Islet precursor cell (in vitro differentiated cells): ENCODE measurements around the gene RPS6KA1.
"Not testable (repeated sequence)": the region's sequence is repeated elsewhere in the genome, so short reads cannot be mapped to it uniquely, and the experiment has no call there.

Experiments used
- DNase-seq: peaks from one replicate; pipeline ENCODE4 v3.0.0-alpha.2; 2018

The RPS6KA1 gene

DNA sequence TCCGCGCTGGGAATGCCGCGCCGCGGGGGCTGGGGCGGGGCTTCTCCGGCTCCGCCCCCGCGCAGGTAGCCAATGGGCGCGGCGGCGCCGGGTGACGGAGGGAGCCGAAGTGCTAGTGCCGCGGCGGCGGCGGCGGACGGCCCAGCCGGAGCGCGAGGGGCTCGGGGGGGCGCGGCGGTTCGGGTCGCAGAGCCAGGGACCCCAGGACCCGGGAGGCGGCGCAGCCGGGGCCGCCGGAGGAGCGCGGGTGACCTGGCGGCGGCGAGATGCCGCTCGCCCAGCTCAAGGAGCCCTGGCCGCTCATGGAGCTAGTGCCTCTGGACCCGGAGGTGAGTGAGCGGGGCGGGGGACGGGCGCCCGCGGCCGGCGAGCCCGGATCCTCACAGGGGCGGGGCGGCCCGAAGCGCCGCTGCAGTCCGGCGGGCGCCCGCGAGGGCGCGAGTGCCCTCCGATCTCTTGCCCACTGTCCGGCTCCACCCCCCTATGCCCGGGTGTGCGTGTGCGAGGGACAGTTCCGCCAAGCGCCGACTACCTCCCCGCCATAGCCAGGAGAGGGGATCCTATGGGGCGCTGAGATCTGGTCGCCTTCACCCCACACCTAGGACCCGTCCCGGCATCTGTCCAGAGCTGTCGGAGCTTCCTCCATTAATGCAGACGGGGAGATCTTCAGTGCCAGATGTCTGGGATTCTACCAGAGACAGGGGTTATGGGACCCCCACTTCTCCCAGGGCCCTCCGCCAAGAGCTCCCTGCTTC is at the start of gene RPS6KA1:
TSS of gene RPS6KA1 (plus strand) at position 107 of the 755 bp plus-strand sequence. CDS start at position 267, 160 bp downstream.
- DNase-seq, result peak; percentile 85

DNA sequence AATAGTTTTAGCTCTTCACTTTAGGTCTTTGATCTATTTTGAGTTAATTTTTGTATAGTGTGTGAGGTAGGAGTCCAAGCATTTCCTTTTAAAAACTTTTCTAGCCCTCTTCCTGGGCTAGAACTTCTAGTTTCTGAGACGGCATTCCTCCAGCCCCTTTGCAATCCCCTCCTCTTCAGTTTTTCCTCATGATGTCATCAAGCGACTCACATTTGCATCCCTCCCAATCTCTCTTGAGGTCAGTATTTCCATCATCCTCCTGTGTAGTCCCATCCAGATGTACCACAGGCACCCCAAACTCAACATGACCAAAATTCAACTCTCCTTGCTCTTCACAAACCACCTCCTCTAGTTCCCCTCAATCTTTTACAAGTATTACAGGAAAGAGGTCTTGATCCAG is 46.6 kb upstream of the RPS6KA1 start:
- peak; percentile 62 for DNase-seq

DNA sequence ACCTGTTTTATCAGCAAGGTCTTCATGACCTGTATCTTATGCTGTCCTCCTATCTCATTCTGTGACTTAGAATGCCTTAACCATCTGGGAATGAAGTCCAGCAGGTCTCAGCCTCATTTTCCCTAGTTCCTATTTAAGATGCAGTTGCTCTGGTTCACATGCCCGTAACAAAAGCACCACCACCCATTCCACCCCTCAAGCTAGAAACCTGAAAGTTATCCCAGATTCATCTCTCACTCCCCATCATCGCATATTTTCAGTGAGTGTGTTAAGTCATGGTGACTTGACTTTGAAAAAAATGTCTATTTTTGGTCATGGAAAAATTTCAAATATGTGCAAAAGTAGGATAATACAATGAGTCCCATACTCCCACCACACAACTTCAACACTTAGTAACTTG is 45.6 kb upstream of the RPS6KA1 start:
- no peak for DNase-seq

DNA sequence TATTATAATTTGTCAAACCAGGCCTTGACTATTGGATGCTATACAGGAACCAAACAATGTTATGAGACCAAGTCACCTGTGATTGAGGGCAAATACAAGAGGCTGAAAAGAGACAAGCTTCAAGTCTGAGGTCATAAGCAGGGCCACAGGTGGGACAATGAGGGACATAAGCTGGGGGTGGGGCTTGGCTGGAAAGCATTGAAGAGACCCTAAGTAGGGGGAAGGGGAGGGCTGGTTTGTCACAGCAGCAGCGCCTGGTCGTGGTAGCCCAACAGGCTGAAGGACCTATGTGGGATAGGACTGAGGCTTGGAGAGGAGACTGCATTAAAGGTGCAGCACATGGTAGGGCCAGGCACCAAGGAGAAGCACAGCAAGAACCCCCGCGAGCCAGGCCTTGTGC is 39.4 kb upstream of the RPS6KA1 start:
- no peak for DNase-seq

DNA sequence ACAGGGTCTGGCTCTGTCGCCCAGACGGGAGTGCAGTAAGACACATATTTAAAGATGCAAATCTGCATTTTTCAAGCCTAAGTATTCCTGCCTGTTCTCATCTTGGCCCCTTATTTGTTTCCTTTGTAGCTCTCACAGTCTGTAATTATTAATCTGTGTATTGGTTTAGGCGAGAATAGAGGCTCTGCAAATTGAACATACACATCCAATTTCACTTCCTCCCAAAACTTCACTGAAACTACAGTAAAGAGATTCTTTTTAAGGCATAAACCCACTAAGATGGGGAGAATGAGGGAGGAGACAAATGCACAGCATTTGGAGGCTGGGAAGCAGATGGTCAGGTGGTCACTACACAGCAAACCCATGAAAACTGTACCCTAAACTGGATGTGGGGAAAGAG is 36.3 kb upstream of the RPS6KA1 start:
- DNase-seq, result no peak

DNA sequence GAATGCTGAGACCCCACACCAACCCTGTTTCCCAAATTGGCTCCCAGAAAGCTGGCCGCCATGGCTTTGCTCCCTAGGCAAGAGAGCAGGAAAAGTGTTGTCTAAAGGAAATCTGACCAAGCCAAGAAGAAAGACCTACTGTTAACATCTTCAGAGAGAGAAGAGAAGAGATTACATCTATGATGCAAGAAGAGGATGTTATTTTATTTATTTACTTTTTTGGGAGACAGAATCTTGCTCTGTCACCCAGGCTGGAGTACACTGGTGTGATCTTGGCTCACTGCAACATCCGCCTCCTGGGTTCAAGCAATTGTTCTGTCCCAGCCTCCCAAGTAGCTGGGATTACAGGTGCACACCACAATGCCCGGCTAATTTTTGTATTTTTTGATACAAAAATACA is 35.6 kb upstream of the RPS6KA1 start:
- no peak for DNase-seq

DNA sequence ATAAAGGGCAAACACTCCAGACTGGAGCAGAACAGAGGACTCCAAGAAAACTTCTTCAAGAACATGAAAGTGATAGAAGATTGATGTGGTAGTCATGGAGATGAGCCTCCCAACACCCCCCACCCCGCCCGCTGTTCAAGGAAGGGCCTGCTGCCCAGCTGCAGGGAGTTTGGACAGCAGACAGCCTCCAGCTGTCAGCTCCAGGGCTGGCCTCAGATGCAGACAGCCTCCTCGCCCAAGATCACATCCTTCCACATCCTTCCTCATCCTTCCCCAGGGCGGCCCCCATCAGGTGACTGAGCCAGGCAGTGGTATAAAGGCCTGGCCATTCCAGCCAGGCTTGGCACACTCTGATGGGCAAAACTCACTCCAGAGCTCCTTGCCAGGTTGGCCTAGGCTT is 32.7 kb upstream of the RPS6KA1 start:
- no peak for DNase-seq

DNA sequence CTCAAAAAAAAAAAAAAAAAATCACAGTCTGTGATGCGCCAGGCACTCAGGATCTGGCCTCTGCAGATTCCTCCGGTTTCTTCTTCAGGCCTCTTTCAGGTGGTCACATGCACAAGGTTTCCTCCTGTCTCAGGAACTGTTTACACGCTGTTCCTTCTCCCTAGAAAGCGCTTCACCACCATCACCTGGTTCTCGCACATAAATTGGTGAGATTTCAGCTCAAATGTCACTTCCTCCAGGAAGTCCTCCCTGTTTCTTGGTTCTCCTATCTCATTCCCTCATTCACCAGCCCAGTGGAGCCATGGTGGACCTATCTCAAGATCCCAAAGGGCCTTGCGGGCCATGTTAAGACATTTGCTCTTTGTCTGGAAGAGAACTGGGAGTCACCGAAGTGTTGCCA is 30.7 kb upstream of the RPS6KA1 start:
- DNase-seq, result no peak

DNA sequence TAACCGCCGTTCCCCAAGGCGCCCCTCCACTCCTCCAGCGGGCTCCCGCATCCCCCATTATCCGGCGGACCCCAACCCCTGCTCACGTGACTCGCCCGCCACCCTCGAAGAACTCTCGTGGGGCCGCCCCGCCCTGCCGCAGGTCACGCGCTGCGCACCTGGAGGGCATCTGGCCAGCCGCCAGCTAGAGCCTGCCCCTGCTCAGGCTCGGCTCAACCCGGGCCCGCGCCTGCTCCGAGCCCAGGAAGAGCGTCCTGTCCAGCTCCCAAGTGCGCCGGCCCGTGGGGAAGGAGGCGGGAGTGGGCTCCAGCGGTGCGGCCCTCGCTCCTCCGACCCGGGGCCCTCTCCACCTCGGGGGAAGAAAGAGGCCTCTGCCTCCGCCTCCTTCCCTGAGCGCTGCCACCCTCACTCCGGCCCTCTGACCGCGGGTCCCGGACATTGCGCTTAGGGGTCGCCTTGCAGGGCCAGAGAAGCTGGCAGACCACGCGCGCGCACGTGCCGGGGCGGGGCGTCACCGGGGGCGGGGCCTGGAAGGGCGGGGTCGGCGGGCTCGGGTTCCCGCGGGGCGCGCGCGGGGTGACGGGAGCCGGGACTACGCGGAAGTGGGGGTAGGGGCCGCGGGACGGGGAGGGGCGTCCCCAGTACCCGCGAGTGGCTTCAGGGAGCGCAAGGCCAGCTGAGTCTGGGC is 28.9 kb upstream of the RPS6KA1 start:
- DNase-seq, result peak; percentile 90

DNA sequence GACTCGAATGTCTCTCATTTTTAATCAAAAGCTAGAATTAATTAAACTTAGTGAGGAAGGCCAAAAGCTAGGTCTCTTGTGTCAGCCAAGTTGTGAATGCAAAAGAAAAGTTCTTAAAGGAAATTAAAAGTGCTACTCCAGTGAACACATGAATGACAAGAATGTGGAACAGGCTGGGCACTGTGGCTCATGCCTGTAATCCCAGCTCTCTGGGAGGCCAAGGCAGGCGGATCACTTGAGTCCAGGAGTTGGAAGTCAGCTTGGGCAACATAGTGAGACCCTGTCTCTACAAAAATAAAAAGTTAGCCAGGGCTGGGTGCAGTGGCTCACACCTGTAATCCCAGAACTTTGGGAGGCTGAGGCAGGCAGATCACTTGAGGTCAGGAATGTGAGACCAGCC is 18.9 kb upstream of the RPS6KA1 start:
- DNase-seq, result peak; percentile 63

DNA sequence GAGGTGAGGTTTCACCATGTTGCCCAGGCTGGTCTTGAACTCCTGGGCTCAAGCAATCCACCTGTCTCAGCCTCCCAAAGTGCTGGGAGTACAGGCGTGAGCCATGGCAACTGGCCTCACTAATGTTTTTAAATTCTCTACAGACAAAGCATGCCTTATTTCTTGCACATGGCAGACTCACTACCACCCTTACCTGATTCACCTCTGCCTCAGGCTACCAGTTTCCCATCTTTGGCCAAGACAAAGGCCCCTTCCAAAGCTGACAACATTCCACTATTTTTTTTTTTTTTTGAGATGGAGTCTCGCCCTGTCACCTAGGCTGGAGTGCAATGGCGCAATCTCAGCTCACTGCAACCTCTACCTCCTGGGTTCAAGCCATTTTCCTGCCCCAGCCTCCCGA is 13.7 kb upstream of the RPS6KA1 start:
- not testable (repeated sequence) for DNase-seq

DNA sequence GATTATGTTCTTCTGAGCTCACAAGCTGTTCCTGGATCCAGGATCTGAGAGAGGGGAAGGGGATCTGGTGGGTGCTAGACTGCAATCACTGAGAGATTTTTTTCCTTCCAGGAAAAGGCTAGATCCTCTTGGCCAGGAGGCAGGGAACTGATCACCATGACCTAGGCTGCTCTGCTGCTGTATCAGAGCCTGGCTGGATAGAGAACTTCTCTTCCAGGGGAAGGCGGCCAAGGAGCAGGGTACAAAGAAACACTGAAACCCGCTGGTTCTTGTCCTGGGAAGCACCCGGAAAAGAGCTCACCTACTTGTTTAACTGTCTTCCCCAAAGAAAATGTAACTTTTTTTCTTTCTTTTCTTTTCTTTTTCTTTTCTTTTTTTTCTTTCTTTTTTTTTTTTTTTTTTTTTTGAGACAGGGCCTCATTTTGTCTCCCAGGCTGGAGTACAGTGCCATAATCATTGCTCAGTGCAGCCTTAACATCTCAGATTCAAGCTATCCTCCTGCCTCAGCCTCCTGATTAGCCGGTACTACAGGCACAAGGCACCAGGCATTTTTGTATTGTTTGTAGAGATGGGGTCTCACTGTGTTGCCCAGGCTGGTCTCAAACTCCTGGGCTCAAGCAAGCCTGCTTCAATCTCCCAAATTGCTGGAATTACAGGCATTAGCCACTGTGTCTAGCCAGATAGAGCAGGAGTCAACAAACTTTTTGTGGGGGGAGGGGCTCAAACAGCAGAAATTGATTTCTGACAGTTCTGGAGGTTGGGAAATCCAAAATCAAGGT is 12.4 kb upstream of the RPS6KA1 start:
- no peak for DNase-seq

DNA sequence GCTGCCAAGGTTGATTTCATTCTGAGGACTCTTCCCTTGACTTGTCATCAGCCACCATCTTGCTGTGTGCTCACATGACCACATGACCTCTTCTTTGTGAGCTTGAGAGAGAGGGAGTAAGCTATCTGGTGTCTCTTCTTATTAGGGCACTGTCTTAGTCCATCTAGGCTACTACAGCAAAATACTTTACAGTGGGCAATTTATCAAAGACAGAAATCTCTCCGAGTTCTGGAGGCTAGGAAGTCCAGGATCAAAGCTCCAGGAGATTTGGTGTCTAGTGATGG is 11.9 kb upstream of the RPS6KA1 start:
- no peak for DNase-seq

DNA sequence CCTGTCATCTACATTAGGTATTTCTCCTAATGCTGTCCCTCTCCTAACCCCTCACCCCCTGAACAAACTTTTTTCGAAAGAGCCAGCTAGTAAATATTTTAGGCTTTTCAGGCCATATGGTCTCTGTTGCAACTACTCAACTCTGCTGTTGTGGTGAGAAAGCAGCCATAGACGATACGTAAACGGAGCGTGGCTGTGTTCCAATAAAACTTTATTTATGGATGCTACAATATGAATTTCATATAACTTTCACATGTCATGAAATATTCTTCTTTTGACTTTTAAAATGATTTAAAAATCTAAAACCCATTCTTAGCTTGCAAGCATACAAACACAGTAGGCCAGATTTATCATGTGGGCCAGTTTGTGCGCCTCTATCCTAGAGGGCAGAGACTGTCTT is 11.2 kb upstream of the RPS6KA1 start:
- no peak for DNase-seq

DNA sequence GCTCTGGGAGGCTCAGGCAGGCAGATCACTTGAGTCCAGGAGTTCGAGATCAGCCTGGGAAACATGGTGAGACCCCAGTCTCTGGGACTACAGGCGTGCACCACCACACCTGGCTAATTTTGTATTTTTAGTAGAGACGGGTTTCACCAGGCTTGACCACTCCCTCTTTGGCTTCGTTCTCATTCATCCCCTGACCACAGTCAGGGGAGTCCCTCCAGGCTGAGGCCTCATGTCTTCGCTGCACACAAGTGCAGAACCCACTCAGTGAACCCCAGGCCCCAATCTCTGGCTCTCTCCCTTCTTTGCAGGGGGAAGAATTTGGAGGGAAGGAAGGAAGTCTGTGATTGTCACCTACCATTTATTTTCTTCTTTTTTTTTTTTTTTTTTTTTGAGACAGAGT is 9.2 kb upstream of the RPS6KA1 start:
- no peak for DNase-seq

DNA sequence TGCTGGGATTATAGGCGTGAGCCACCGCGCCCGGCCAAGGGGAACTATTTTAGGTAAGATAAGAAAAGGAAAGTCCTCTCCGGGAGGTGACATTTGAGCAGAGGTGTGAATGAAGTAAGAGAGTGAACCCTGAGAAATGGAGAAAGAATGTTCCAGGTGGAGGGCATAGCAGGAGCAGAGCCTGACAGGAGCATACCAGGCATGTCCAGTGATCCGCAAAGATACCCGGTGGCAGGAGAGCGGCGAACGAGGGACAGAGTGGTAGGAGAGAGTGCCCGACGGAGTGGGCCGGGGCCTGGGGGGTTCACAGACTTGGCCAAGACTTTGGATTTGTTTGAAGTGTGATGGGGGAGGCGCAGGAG is 7.9 kb upstream of the RPS6KA1 start:
- DNase-seq, result no peak

DNA sequence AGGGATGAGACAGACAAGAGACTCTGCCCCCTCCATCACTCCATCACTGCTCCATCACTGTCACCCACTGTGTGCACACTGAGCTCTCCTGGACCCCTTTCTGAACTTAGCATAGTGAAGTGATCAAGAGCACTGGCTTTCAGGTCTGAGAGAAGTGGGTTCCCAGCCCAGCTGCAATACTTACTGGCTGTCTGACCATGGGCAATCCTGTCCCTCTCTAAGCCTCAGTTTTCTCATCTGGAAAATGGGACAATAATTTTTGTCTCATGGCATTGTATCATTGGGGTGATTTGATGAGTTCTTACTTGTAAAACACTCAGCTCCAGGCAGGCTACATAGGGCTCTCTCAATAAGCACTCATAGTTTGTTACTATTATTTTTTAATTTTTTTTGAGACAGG is 7.5 kb upstream of the RPS6KA1 start:
- no peak for DNase-seq

DNA sequence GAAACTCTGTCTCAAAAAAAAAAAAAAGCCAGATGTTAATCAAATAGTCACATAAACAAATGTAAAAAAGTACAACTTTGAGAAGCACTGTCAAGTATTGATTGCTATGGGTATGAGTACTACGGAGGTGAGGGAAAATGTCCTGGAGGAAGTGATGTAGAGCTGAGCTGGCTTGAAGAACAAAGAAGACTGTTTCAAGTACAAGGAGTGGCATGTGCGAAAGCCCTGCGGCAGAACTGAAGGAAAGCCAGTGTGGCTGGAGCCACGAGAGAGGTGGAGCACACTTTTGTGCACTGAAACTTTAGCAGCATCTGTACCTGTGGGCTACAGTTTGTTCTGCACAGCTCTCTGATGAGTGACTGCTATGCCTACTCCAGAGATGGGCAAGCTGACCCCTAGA is 5.4 kb upstream of the RPS6KA1 start:
- DNase-seq, result no peak

DNA sequence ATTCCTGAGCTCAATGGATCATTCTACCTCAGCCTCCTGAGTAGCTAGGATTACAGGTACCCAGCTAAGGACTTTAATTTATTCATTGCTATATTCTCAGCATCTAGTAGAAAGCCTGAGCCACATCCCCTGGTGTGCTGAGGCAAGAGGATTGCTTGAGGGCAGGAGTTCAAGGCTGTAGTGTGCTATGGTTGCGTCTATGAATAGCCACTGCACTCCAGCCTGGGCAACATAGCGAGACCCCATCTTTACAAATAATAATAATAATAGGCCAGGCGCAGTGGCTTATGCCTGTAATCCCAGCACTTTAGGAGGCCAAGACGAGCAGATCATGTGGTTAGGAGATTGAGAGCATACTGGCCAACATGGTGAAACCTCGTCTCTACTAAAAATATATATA is 3.3 kb upstream of the RPS6KA1 start:
- DNase-seq, result no peak

DNA sequence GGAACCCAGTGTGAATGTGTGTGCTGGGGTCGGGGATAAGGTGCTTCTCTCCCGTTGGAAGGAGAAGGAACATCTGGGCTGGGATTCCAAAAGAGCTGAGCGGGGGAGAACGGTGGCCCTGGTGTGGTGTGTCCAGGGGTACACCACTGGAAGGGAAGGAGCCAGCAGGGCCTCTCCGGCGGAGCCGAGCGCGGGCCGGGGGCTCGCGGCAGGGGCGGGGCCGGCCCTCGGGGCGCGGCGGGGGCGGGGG is 231 bp upstream of the RPS6KA1 start:
- no peak for DNase-seq

DNA sequence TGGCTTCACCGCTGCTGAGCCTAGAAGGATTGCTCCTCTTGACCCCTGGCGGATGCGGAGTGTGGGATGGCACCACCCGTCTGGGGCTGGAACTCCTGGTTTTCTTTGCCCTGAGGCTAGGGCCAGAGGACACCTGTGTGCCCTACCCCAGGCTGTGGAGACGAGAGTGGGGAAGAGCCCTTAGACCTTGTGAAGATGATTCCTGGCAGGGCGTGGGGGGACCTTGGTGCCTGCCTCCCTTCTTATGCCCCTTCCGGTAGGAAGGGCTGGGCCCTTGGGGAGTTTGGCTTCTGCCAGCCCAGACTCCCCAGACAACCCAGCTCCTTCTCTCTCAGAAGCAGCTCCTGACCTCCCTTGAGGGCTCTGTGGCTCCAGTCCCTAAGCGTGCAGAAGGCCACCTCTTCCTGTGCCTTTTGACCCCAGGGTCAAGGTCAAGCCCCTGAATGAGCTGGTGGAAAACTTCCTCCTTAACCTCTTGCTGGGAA is 891 bp downstream of the RPS6KA1 start:
- DNase-seq, result no peak

DNA sequence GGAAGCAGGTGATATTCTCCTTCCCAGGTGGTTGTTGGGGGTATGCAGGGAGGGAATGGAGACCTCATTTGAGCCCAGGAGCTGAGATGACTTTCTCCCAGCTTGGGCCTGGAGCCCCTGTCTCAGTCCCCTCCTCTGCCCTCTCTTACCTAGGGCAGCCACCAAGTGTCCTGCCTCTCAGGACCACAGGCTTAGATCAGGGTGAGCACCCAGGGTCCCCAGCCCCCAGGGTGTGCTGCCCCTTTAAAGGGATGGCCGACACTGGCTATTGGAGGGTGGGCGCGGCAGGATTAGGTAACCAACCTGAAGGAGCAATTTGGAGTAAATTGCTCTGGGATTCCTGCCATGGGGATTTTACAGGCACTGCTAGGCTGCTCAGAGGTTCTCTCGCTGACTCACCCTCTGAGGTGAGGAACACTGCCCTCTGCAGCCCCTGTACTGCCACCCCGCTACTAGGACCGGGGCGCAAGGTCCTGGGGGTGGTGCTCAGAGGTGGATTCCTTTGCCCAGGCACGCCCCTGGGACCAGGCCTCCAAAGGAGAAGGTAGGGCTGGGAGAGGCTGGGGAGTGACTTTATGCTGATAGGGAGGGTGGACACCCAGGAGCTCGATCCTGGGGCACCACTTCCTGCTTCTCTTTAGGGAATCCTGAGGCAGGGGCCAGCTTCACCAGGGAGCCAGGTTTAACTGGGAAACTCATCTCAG is 1.5 kb downstream of the RPS6KA1 start:
- DNase-seq, result peak; percentile 95

DNA sequence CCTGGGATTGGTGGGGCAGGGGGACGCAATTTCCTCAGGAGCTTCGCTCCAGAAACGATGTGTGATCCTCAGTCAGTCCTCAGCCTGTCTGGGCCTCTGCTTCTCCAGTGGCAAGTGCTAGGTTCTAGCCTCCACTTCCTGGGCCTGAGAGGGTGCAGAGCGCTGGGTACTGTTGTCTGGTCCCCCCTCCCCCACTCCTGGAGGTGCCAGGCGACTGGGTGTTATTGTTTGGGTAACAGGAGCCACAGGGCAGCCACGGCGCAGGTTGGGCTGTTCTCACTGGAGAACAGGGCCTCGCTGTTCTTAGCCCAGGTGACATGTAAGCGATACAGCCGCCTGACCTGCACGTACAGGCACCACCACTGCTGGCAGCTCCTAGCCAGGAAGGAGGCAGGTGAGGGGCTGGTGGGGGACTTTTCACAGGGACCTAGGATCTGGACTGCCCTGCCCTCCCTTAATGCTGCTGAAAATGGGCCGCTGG is 2.1 kb downstream of the RPS6KA1 start:
- DNase-seq, result peak; percentile 59
